Measurements from ENCODE around the gene SMC3. TPM values are rescaled to one million over a fixed set of nuclear protein-coding genes. Genes with fewer than 3 reads are reported as not detected.

SMC3 gene
- total RNA-seq, result 87.8 and 89.5 TPM in 2 replicates
- long read RNA-seq, full-length matches to known transcripts, result 1 of 116 reads
- long read RNA-seq, partial matches to known transcripts, result 107 of 116 reads
- long read RNA-seq, other reads (novel, unspliced or antisense), result 8 of 116 reads

GRCh38 chr10:110567201-110568054, at the start of gene SMC3:
Gene SMC3 (plus strand): TSS chr10:110567695. CDS start chr10:110567817, 122 bp downstream.
- peaks cover 38% of the 10 kb centered on the region for H3K4me1 Mint-ChIP-seq
- H3K4me3 Mint-ChIP-seq, result peak within 1 kb of the TSS; percentile 99
- DNase-seq (ENCODE audit: low read depth, low spot score), result peak; percentile 92
- peaks cover 6% of the 10 kb centered on the region for H3K27me3 Mint-ChIP-seq (ENCODE audit: low read depth)
- TF ChIP-seq CTCF (conservative IDR thresholded peaks at IDR 0.05), result no peak
- no peaks in the 10 kb centered on the region for H3K36me3 Mint-ChIP-seq (ENCODE audit: low read depth)
- no peaks in the 10 kb centered on the region for H3K9me3 Mint-ChIP-seq
- peak within 1 kb of the TSS; percentile 100 for H3K27ac Mint-ChIP-seq (ENCODE audit: unreplicated experiment)

- H3K36me3 Mint-ChIP-seq (ENCODE audit: low read depth), result no peaks in the 10 kb centered on the region
- H3K4me3 Mint-ChIP-seq, result no peak overlapping the region
- no peaks in the 10 kb centered on the region for H3K27me3 Mint-ChIP-seq (ENCODE audit: low read depth)
- H3K27ac Mint-ChIP-seq (ENCODE audit: unreplicated experiment), result no peak overlapping the region
- no peaks in the 10 kb centered on the region for H3K9me3 Mint-ChIP-seq
- no peak for TF ChIP-seq CTCF (conservative IDR thresholded peaks at IDR 0.05)
- DNase-seq (ENCODE audit: low read depth, low spot score), result no peak
- H3K4me1 Mint-ChIP-seq, result no peaks in the 10 kb centered on the region
Measured at GRCh38 chr10:110522365-110522988, 45.0 kb upstream of the SMC3 start.

- H3K4me3 Mint-ChIP-seq, result no peak overlapping the region
- H3K36me3 Mint-ChIP-seq (ENCODE audit: low read depth), result no peaks in the 10 kb centered on the region
- TF ChIP-seq CTCF (conservative IDR thresholded peaks at IDR 0.05), result no peak
- H3K4me1 Mint-ChIP-seq, result no peaks in the 10 kb centered on the region
- no peak overlapping the region for H3K27ac Mint-ChIP-seq (ENCODE audit: unreplicated experiment)
- peaks cover 3% of the 10 kb centered on the region for H3K27me3 Mint-ChIP-seq (ENCODE audit: low read depth)
- no peak for DNase-seq (ENCODE audit: low read depth, low spot score)
- H3K9me3 Mint-ChIP-seq, result no peaks in the 10 kb centered on the region
Measured at GRCh38 chr10:110523736-110524135, 43.8 kb upstream of the SMC3 start.

GRCh38 chr10:110524179-110524858, 43.2 kb upstream of the SMC3 start:
- Mint-ChIP-seq H3K27me3 (ENCODE audit: low read depth) (peaks cover 4% of the 10 kb centered on the region), H3K9me3 (no peaks in the 10 kb centered on the region), H3K36me3 (ENCODE audit: low read depth) (no peaks in the 10 kb centered on the region), H3K4me3 (no peak overlapping the region), H3K27ac (ENCODE audit: unreplicated experiment) (no peak overlapping the region), H3K4me1 (no peaks in the 10 kb centered on the region)
- no peak for TF ChIP-seq CTCF (conservative IDR thresholded peaks at IDR 0.05)
- no peak for DNase-seq (ENCODE audit: low read depth, low spot score)

- DNase-seq (ENCODE audit: low read depth, low spot score), result no peak
- H3K4me3 Mint-ChIP-seq, result no peak overlapping the region
- no peaks in the 10 kb centered on the region for H3K4me1 Mint-ChIP-seq
- peaks cover 10% of the 10 kb centered on the region for H3K27me3 Mint-ChIP-seq (ENCODE audit: low read depth)
- no peaks in the 10 kb centered on the region for H3K9me3 Mint-ChIP-seq
- no peak for TF ChIP-seq CTCF (conservative IDR thresholded peaks at IDR 0.05)
- H3K27ac Mint-ChIP-seq (ENCODE audit: unreplicated experiment), result no peak overlapping the region
- H3K36me3 Mint-ChIP-seq (ENCODE audit: low read depth), result no peaks in the 10 kb centered on the region
Measured at GRCh38 chr10:110524859-110525232, 42.6 kb upstream of the SMC3 start.
